Spleen (tissue), 11 donors: Measurements from ENCODE around the gene ITPKB. TPM values are rescaled to one million over a fixed set of nuclear protein-coding genes. Genes with fewer than 3 reads are reported as not detected.

ENCODE experiments used
- DNase-seq: peaks from one replicate; pipeline ENCODE4 v3.0.0-alpha.2; 2020
- H3K27ac ChIP-seq, 8 donors: fragments of 200-600 bp; sonication (generic) in 7 of 8; 1 replicate in 4 of 8; 2 replicates in 4 of 8; pipeline versions ENCODE4 v1.5.0 to v1.8.0; 2016 to 2021; ENCODE audit warnings: inconsistent platforms in 4 of 8, mild to moderate bottlenecking in 4 of 8, moderate library complexity in 1 of 8
- H3K27me3 ChIP-seq, 7 donors: fragments of 200-600 bp; sonication (generic) in 6 of 7; replicated peaks in 1 of 7; 1 replicate in 4 of 7; 2 replicates in 3 of 7; pipeline versions ENCODE4 v1.5.0 to v1.8.0; 2016 to 2021; ENCODE audit warnings: inconsistent platforms in 3 of 7, mild to moderate bottlenecking in 1 of 7
- H3K36me3 ChIP-seq, 6 donors: fragments of 200-600 bp; sonication (generic) in 5 of 6; 1 replicate in 4 of 6; 2 replicates in 2 of 6; pipeline versions ENCODE4 v1.5.0 to v1.8.0; 2016 to 2021; ENCODE audit warnings: inconsistent platforms in 2 of 6
- H3K4me1 ChIP-seq, 6 donors: fragments of 200-600 bp; sonication (generic) in 5 of 6; 1 replicate in 3 of 6; 2 replicates in 3 of 6; pipeline versions ENCODE4 v1.5.0 to v1.8.0; 2016 to 2021; ENCODE audit warnings: inconsistent platforms in 3 of 6
- H3K4me3 ChIP-seq, 8 donors: fragments of 200-600 bp; sonication (generic) in 7 of 8; 1 replicate in 4 of 8; 2 replicates in 4 of 8; pipeline versions ENCODE4 v1.5.0 to v1.8.0; 2016 to 2021; ENCODE audit warnings: inconsistent platforms in 4 of 8, mild to moderate bottlenecking in 4 of 8, moderate library complexity in 2 of 8
- H3K9me3 ChIP-seq, 8 donors: fragments of 200-600 bp; sonication (generic) in 7 of 8; 1 replicate in 4 of 8; 2 replicates in 4 of 8; pipeline versions ENCODE4 v1.5.0 to v1.8.0; 2016 to 2021; ENCODE audit warnings: inconsistent platforms in 4 of 8
- POLR2A ChIP-seq, 3 donors: fragments of 450-650 bp; IDR thresholded peaks; one replicate each; pipeline ENCODE4 v1.5.1; 2017; ENCODE audit warnings: antibody characterized with exemption in 3 of 3, mild to moderate bottlenecking in 1 of 3
- POLR2AphosphoS5 ChIP-seq, 3 donors: sonication (generic); formaldehyde crosslinking; IDR thresholded peaks; one replicate each; pipeline ENCODE4 v1.5.1; 2017; ENCODE audit warnings: antibody characterized with exemption in 3 of 3
- WGBS, 5 donors: extraction: QIAGEN DNeasy Blood & Tissue Kit in 3 of 5; methylation state at CpG; one replicate each; pipeline versions ENCODE4 v1.1.5 to v1.1.7; 2013 to 2018; 5-methylcytosine and 5-hydroxymethylcytosine counted together
- intact Hi-C: fragments of 100-400 bp; cut with DNase I; formaldehyde crosslinking; loops from one replicate; pipeline ENCODE4 v1.15.0; 2023; ENCODE audit warnings: low total_unique reads
- polyA plus RNA-seq, 3 donors: library from polyadenylated mRNA; stranded (reverse); fragments of 200-250 nt; gene quantifications; one replicate each; pipeline ENCODE4 v1.2.1, GENCODE V29; 2013
- total RNA-seq, 7 donors: library from RNA; depleted of rRNA in 3 of 7; stranded (reverse); fragments of >200 nt in 3 of 7; fragmentation: NEBNext Ultra II Directional in 4 of 7; extraction: Animal tissue kit (Norgen Biotek cat#: 25700) in 4 of 7; gene quantifications; one replicate each; pipeline versions ENCODE4 v1.1.0 to v1.2.1, GENCODE V29; 2016 to 2021
- TF ChIP-seq, protein P1 (sequence below), 11 experiments: fragments of 200-600 bp in 7 of 11; fragments of 450-650 bp in 4 of 11; sonication (generic) in 4 of 11; IDR thresholded peaks in 8 of 11; conservative IDR thresholded peaks in 3 of 11; 1 replicate in 7 of 11; 2 replicates in 4 of 11; pipeline versions ENCODE4 v1.4.0 to v1.8.0; 2016 to 2021; ENCODE audit warnings: antibody characterized with exemption in 11 of 11, inconsistent platforms in 4 of 11, mild to moderate bottlenecking in 1 of 11
- donor health status: healthy with polysubstance abuse.
- donor health status: DM: no; HTN: no; CAD: no; lungs with moderate emphysema.
- donor health status: DM: no; HTN: no; CAD: no.
- donor health status: Bipolar disorder and iron deficiency.
- donor health status: healthy.
- donor health status: DM: no; HTN: no; CAD: no.
- donor health status: DM: yes; HTN: yes; CAD: no.

ITPKB gene
- total and polyA plus RNA-seq, 10 donors = 8.5 to 74.6 (median 59.6) TPM

DNA sequence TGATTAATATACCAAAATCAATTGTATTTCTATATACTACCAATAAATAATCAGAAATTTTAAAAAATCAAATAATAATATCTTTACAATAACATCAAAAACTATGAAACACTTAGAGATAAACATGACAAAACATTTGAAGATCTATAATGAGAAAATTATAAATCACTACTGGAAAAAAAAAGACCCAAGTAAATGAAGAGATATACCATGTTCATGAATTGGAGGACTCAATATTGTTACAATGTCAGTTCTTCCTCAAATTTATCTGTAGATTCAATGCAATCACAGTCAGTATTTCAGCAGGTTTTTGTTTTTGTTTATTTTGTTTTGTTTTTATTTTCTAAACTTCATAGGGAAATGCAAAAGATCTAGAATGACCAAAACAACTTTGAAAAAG lies 4.2 kb upstream of the ITPKB start:
- DNase-seq = no peak
- Histone ChIP-seq H3K4me3 (no peak overlapping the region), H3K27me3 (no peaks in the 10 kb centered on the region), H3K36me3 (no peaks in the 10 kb centered on the region), H3K27ac (no peak overlapping the region), H3K9me3 (peaks cover 0 to 14% (median 2%) of the 10 kb centered on the region in 8 donors), H3K4me1 (peaks cover 9 to 26% (median 21%) of the 10 kb centered on the region in 6 donors)
- no peak for TF ChIP-seq POLR2AphosphoS5 (IDR thresholded peaks at IDR 0.05)
- TF ChIP-seq, protein P1, sequence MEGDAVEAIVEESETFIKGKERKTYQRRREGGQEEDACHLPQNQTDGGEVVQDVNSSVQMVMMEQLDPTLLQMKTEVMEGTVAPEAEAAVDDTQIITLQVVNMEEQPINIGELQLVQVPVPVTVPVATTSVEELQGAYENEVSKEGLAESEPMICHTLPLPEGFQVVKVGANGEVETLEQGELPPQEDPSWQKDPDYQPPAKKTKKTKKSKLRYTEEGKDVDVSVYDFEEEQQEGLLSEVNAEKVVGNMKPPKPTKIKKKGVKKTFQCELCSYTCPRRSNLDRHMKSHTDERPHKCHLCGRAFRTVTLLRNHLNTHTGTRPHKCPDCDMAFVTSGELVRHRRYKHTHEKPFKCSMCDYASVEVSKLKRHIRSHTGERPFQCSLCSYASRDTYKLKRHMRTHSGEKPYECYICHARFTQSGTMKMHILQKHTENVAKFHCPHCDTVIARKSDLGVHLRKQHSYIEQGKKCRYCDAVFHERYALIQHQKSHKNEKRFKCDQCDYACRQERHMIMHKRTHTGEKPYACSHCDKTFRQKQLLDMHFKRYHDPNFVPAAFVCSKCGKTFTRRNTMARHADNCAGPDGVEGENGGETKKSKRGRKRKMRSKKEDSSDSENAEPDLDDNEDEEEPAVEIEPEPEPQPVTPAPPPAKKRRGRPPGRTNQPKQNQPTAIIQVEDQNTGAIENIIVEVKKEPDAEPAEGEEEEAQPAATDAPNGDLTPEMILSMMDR (IDR thresholded peaks at IDR 0.05 in 8 of 11, conservative IDR thresholded peaks at IDR 0.05 in 3 of 11) = no peak
- intact Hi-C loops = no loop called here

DNA sequence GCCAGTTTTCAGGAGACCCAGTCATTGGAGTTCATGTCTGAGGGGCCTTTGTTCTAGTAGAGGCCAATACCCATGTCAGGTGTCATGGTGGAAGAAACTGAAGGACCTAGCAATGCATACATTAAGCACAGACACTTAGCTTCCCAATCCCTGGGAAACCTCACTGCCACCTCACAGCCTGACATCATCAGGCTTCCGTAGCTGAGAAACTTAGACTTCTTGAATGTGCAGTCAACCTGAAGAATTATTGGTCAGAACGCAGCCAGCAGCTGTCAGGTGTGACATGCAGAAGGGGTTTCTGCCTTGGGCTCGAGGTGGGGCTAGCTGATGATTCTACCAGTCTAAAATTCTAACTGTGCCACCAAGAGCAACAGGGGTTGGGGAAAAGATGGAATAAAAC lies 1.9 kb upstream of the ITPKB start:
- H3K36me3 ChIP-seq = peaks cover 0 to 9% (median 7%) of the 10 kb centered on the region in 6 donors
- TF ChIP-seq POLR2AphosphoS5 (IDR thresholded peaks at IDR 0.05) = no peak
- no peak for TF ChIP-seq POLR2A (IDR thresholded peaks at IDR 0.05)
- TF ChIP-seq, protein P1 (IDR thresholded peaks at IDR 0.05 in 8 of 11, conservative IDR thresholded peaks at IDR 0.05 in 3 of 11) = no peak
- no peak for DNase-seq
- WGBS, 5 donors = 47 to 86% (median 65%) methylated on average over 3 of the region's 3 CpGs
- H3K27ac ChIP-seq = peak overlapping the region in 3 of 8 donors; percentile 94 to 97 (median 96)
- no peaks in the 10 kb centered on the region for H3K27me3 ChIP-seq
- H3K9me3 ChIP-seq = peaks cover 0 to 14% (median 2%) of the 10 kb centered on the region in 8 donors
- intact Hi-C loops = no loop called here
- H3K4me3 ChIP-seq = no peak overlapping the region
- H3K4me1 ChIP-seq = peaks cover 20 to 39% (median 33%) of the 10 kb centered on the region in 6 donors

DNA sequence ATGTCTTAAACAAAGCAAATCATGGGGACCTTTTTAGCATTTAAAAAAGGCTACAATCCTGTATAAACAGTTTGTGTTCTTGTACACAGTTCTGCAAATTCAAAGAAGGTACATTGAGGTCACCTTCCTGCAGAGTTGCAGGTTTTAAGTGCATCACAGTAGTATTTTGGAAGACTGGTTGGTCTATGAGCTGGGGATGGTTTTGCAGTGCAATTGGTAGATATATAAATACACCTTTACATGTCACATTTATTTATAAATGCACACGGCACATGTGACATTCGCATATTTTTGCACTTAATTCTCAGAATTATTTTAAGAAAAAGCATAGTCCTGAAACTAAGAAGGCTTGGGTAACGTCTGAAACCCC lies 599 bp upstream of the ITPKB start:
- peaks cover 0 to 14% (median 2%) of the 10 kb centered on the region in 8 donors for H3K9me3 ChIP-seq
- DNase-seq = no peak
- no peaks in the 10 kb centered on the region for H3K27me3 ChIP-seq
- peaks cover 32 to 52% (median 46%) of the 10 kb centered on the region in 6 donors for H3K4me1 ChIP-seq
- H3K36me3 ChIP-seq = peaks cover 0 to 23% (median 17%) of the 10 kb centered on the region in 6 donors
- peak overlapping the region in 5 of 8 donors; percentile 6 to 98 (median 96) for H3K4me3 ChIP-seq
- TF ChIP-seq, protein P1 (IDR thresholded peaks at IDR 0.05 in 8 of 11, conservative IDR thresholded peaks at IDR 0.05 in 3 of 11) = no peak
- TF ChIP-seq POLR2AphosphoS5 (IDR thresholded peaks at IDR 0.05) (no peak), POLR2A (IDR thresholded peaks at IDR 0.05) (no peak)
- intact Hi-C loops = loop anchor here (10.0 kb wide), 1 partner anchor 85 kb away; no protein-coding TSS in a partner anchor
- 26 to 43% (median 39%) methylated on average over 3 of the region's 3 CpGs for WGBS, 5 donors
- peak overlapping the region; percentile 54 to 97 (median 92) for H3K27ac ChIP-seq

DNA sequence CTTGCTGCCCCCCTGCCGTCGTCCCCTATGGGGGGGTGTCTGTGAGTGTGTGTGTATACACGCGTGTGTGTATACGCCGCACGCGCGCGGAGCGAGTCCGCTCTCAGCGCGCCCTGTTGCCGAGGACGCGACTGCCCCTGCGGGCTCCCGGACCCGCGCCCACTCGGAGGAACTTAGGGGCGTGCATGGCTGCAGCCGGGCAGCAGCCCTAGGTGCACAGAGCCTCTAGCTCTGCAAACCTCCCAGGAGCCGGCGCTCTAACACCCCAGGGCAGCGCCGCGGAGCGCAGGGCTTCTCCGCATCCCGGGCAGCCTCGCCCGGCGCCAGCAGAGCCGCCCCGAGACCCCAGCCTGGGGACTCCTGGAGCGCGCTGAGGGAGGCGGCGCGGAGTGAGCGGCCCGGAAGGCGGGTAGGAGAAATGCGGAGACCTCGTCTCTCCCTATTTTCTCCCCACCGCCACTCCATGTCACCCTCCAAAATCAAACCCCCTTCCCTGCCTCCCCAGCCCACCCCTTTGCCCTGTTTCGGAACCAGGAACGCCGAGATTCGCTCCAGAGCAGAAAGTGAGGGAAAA lies 574 bp downstream of the ITPKB start:
- peak overlapping the region; percentile 88 to 97 (median 92) for H3K27ac ChIP-seq
- peaks cover 0 to 34% (median 18%) of the 10 kb centered on the region in 6 donors for H3K36me3 ChIP-seq
- H3K4me1 ChIP-seq = peaks cover 41 to 64% (median 58%) of the 10 kb centered on the region in 6 donors
- DNase-seq = peak; percentile 91
- H3K4me3 ChIP-seq = peak overlapping the region; percentile 71 to 98 (median 96)
- peaks cover 0 to 14% (median 2%) of the 10 kb centered on the region in 8 donors for H3K9me3 ChIP-seq
- WGBS, 5 donors = 0 to 1% (median 0%) methylated on average over 45 to 52 of the region's 52 CpGs
- intact Hi-C loops = loop anchor here (10.0 kb wide), 1 partner anchor 84 kb away; no protein-coding TSS in a partner anchor
- TF ChIP-seq, protein P1 (IDR thresholded peaks at IDR 0.05 in 8 of 11, conservative IDR thresholded peaks at IDR 0.05 in 3 of 11) = no peak
- TF ChIP-seq POLR2AphosphoS5 (IDR thresholded peaks at IDR 0.05) = no peak
- TF ChIP-seq POLR2A (IDR thresholded peaks at IDR 0.05) = no peak
- no peaks in the 10 kb centered on the region for H3K27me3 ChIP-seq
